HG03097 (cell line): ENCODE results near the gene KIF6.

Experiments used
- ATAC-seq: cut with Tn5 transposase; IDR thresholded peaks from one replicate; pipeline ENCODE4 v1.9.1; 2021; ENCODE audit not compliant: unreplicated experiment, low FRiP score

The KIF6 gene

GRCh38 chr6:39560915-39561314, 164.3 kb downstream of the KIF6 start:
- ATAC-seq: no peak

GRCh38 chr6:39558591-39559190, 166.5 kb downstream of the KIF6 start:
- no peak for ATAC-seq

- no peak for ATAC-seq
These were observed 167.1 kb downstream of the KIF6 start for GRCh38 chr6:39558079-39558478.

GRCh38 chr6:39555136-39555535, 170.1 kb downstream of the KIF6 start:
- no peak for ATAC-seq

GRCh38 chr6:39553860-39554802, 171.1 kb downstream of the KIF6 start:
- no peak for ATAC-seq

- ATAC-seq: no peak
These were observed 172.2 kb downstream of the KIF6 start for GRCh38 chr6:39553029-39553428.

- ATAC-seq: no peak
These were observed 175.0 kb downstream of the KIF6 start for GRCh38 chr6:39550191-39550590.

- no peak for ATAC-seq
These were observed 178.5 kb downstream of the KIF6 start for GRCh38 chr6:39546731-39547130.

GRCh38 chr6:39543950-39544349, 181.3 kb downstream of the KIF6 start:
- ATAC-seq: no peak

GRCh38 chr6:39543095-39543494, 182.1 kb downstream of the KIF6 start:
- no peak for ATAC-seq

GRCh38 chr6:39540454-39540853, 184.8 kb downstream of the KIF6 start:
- ATAC-seq: no peak

GRCh38 chr6:39530201-39530759, 194.9 kb downstream of the KIF6 start:
- ATAC-seq: peak; percentile 95

- ATAC-seq: no peak
These were observed 197.2 kb downstream of the KIF6 start for GRCh38 chr6:39527792-39528564.

GRCh38 chr6:39524007-39524406, 201.2 kb downstream of the KIF6 start:
- ATAC-seq: no peak

GRCh38 chr6:39521958-39522357, 203.2 kb downstream of the KIF6 start:
- ATAC-seq: no peak

GRCh38 chr6:39520916-39521315, 204.3 kb downstream of the KIF6 start:
- no peak for ATAC-seq

GRCh38 chr6:39520411-39520810, 204.8 kb downstream of the KIF6 start:
- ATAC-seq: no peak

- no peak for ATAC-seq
These were observed 207.0 kb downstream of the KIF6 start for GRCh38 chr6:39518221-39518620.

- no peak for ATAC-seq
These were observed 207.5 kb downstream of the KIF6 start for GRCh38 chr6:39517756-39518155.

- no peak for ATAC-seq
These were observed 208.7 kb downstream of the KIF6 start for GRCh38 chr6:39516471-39516870.

GRCh38 chr6:39515471-39515870, 209.7 kb downstream of the KIF6 start:
- no peak for ATAC-seq
